Body of pancreas (tissue), 4 donors: ENCODE measurements around the gene HTR2A.

Source experiments
- POLR2A ChIP-seq, 3 donors: fragments of 450-650 bp; IDR thresholded peaks; one replicate each; pipeline ENCODE4 v1.6.1; 2016; ENCODE audit warnings: antibody characterized with exemption in 3 of 3, mild to moderate bottlenecking in 2 of 3
- TF ChIP-seq, protein P1 (sequence below), 7 experiments: fragments of 450-650 bp in 4 of 7; fragments of 200-600 bp in 3 of 7; sonication (generic) in 3 of 7; IDR thresholded peaks; one replicate each; pipeline ENCODE4 v1.5.1; 2016 to 2019; ENCODE audit warnings: antibody characterized with exemption in 7 of 7

DNA sequence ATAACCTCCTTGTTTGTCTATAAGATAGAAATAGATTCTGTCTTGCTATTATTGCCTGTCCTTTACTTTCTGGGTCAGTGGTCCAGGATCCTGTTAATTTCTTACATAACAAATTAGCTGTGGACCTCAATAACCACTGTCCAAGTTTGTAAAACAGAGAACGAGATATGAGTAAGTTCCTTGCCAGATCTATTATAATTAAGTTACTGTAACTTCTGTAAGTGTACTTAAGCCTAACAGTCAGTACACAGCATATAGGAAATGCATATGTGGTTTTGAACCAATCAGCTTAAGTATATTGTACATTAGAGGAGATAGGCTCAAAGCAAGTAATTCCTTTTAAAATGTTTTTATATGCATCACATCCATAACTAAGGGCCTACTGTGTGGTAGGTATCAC is 34.9 kb downstream of the HTR2A start:
- no peak for TF ChIP-seq POLR2A (IDR thresholded peaks at IDR 0.05)
- TF ChIP-seq, protein P1, sequence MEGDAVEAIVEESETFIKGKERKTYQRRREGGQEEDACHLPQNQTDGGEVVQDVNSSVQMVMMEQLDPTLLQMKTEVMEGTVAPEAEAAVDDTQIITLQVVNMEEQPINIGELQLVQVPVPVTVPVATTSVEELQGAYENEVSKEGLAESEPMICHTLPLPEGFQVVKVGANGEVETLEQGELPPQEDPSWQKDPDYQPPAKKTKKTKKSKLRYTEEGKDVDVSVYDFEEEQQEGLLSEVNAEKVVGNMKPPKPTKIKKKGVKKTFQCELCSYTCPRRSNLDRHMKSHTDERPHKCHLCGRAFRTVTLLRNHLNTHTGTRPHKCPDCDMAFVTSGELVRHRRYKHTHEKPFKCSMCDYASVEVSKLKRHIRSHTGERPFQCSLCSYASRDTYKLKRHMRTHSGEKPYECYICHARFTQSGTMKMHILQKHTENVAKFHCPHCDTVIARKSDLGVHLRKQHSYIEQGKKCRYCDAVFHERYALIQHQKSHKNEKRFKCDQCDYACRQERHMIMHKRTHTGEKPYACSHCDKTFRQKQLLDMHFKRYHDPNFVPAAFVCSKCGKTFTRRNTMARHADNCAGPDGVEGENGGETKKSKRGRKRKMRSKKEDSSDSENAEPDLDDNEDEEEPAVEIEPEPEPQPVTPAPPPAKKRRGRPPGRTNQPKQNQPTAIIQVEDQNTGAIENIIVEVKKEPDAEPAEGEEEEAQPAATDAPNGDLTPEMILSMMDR (IDR thresholded peaks at IDR 0.05) = no peak
